Endodermal cell (in vitro differentiated cells): ENCODE results near the gene ST3GAL3. TPM values are rescaled to one million over a fixed set of nuclear protein-coding genes. Genes with fewer than 3 reads are reported as not detected.
A peak's percentile ranks its signal among the peaks of the same experiment; 100 is the strongest.

Experiments used
- DNase-seq: peaks from one replicate; pipeline ENCODE4 v3.0.0-alpha.2; 2017
- H3K27ac ChIP-seq: 2 replicates; pipeline ENCODE4 v1.5.1; 2013; ENCODE audit warnings: mild to moderate bottlenecking, low read depth, low read length, moderate library complexity
- H3K27me3 ChIP-seq: 2 replicates; pipeline ENCODE4 v1.6.1; 2013; ENCODE audit warnings: mild to moderate bottlenecking, low read length, moderate library complexity; ENCODE audit not compliant: insufficient read depth, control insufficient read depth, poor library complexity, severe bottlenecking
- H3K36me3 ChIP-seq: 2 replicates; pipeline ENCODE4 v1.7.0; 2013; ENCODE audit warnings: mild to moderate bottlenecking, low read length, moderate library complexity; ENCODE audit not compliant: control insufficient read depth, insufficient read depth
- H3K4me1 ChIP-seq: one replicate; pipeline ENCODE4 v1.7.0; 2013; ENCODE audit warnings: low read length; ENCODE audit not compliant: control insufficient read depth, insufficient read depth
- H3K4me3 ChIP-seq: 2 replicates; pipeline ENCODE4 v1.5.1; 2013; ENCODE audit warnings: mild to moderate bottlenecking, low read length, moderate library complexity
- H3K9ac ChIP-seq: 2 replicates; pipeline ENCODE4 v1.6.1; 2013; ENCODE audit warnings: mild to moderate bottlenecking, low read length, moderate library complexity; ENCODE audit not compliant: poor library complexity, severe bottlenecking; ENCODE audit errors: extremely low read depth
- H3K9me3 ChIP-seq: 2 replicates; pipeline ENCODE4 v1.6.1; 2013; ENCODE audit warnings: mild to moderate bottlenecking, low read length, moderate library complexity; ENCODE audit not compliant: control insufficient read depth
- H3K27ac Mint-ChIP-seq: 2 replicates; pipeline ENCODE4 v1.8.0; 2020; ENCODE audit warnings: mixed read lengths
- H3K27me3 Mint-ChIP-seq: 2 replicates; pipeline ENCODE4 v1.8.0; 2021; ENCODE audit warnings: mild to moderate bottlenecking, mixed read lengths; ENCODE audit not compliant: insufficient read depth
- H3K36me3 Mint-ChIP-seq: 2 replicates; pipeline ENCODE4 v1.8.0; 2020; ENCODE audit warnings: low read depth, mixed read lengths
- H3K4me1 Mint-ChIP-seq: 2 replicates; pipeline ENCODE4 v1.8.0; 2020; ENCODE audit warnings: mixed read lengths
- H3K4me3 Mint-ChIP-seq: 2 replicates; pipeline ENCODE4 v1.8.0; 2020; ENCODE audit warnings: mild to moderate bottlenecking, moderate library complexity, mixed read lengths
- H3K9me3 Mint-ChIP-seq: 2 replicates; pipeline ENCODE4 v1.8.0; 2020; ENCODE audit warnings: mild to moderate bottlenecking, mixed read lengths
- CTCF ChIP-seq: fragments of 200-600 bp; sonication (generic); conservative IDR thresholded peaks from 2 replicates; pipeline ENCODE4 v1.5.0; 2021; ENCODE audit warnings: antibody characterized with exemption, mild to moderate bottlenecking
- WGBS, 2 experiments: methylation state at CpG; one replicate each; pipeline versions ENCODE4 v1.1.5 to v1.1.7; 2013; ENCODE audit warnings: missing lambda C conversion rate in 2 of 2, mixed read lengths in 1 of 2; ENCODE audit not compliant: insufficient coverage in 1 of 2, insufficient read length in 1 of 2; 5-methylcytosine and 5-hydroxymethylcytosine counted together
- total RNA-seq, 2 donors: library from RNA; stranded (reverse); fragmentation: NEBNext Ultra II Directional in 1 of 2; extraction: Animal tissue kit (Norgen Biotek cat#: 25700) in 1 of 2; gene quantifications; 2 replicates in 1 of 2; 3 replicates in 1 of 2; pipeline ENCODE4 v1.2.1, GENCODE V29; 2021

Gene ST3GAL3
- total RNA-seq, 2 donors from 2014 or later = 15.5 to 15.9 TPM

- no peaks in the 10 kb centered on the region for H3K27me3 ChIP-seq
- H3K4me3 Mint-ChIP-seq = no peak overlapping the region
Observed at GRCh38 chr1:43908226-43908625, 200.9 kb downstream of the ST3GAL3 start.

GRCh38 chr1:43908858-43909257 is 201.5 kb downstream of the ST3GAL3 start:
- Histone ChIP-seq H3K27ac (no peak overlapping the region), H3K9ac (no peak overlapping the region), H3K27me3 (no peaks in the 10 kb centered on the region), H3K36me3 (no peaks in the 10 kb centered on the region), H3K9me3 (no peaks in the 10 kb centered on the region), H3K4me1 (peaks cover 16% of the 10 kb centered on the region), H3K4me3 (no peak overlapping the region)
- Mint-ChIP-seq H3K4me3 (no peak overlapping the region), H3K4me1 (peaks cover 20% of the 10 kb centered on the region), H3K9me3 (no peaks in the 10 kb centered on the region), H3K27ac (no peak overlapping the region), H3K36me3 (no peaks in the 10 kb centered on the region), H3K27me3 (peaks cover 8% of the 10 kb centered on the region)
- no peak for DNase-seq
- peak; percentile 52 for TF ChIP-seq CTCF
- 90 to 93% methylated on average over 5 of the region's 5 CpGs for WGBS, 2 experiments

More at GRCh38 chr1:43908226-43908625, 200.9 kb downstream of the ST3GAL3 start:
- no peak overlapping the region for H3K27ac ChIP-seq
- TF ChIP-seq CTCF = no peak
- peaks cover 14% of the 10 kb centered on the region for H3K4me1 Mint-ChIP-seq
- no peaks in the 10 kb centered on the region for H3K9me3 ChIP-seq
- no peak overlapping the region for H3K9ac ChIP-seq
- no peak overlapping the region for H3K4me3 ChIP-seq
- peaks cover 12% of the 10 kb centered on the region for H3K4me1 ChIP-seq
- H3K36me3 ChIP-seq = no peaks in the 10 kb centered on the region
- no peaks in the 10 kb centered on the region for H3K9me3 Mint-ChIP-seq
- WGBS, 2 experiments = 94% methylated on average over 2 of the region's 2 CpGs; no CpG with 5 or more reads in 1 of the 2 experiments
- no peak overlapping the region for H3K27ac Mint-ChIP-seq
- H3K36me3 Mint-ChIP-seq = no peaks in the 10 kb centered on the region
- peaks cover 8% of the 10 kb centered on the region for H3K27me3 Mint-ChIP-seq
- DNase-seq = no peak

- Histone ChIP-seq H3K9ac (no peak overlapping the region), H3K36me3 (no peaks in the 10 kb centered on the region), H3K9me3 (no peaks in the 10 kb centered on the region), H3K27ac (no peak overlapping the region), H3K4me1 (peaks cover 20% of the 10 kb centered on the region), H3K27me3 (no peaks in the 10 kb centered on the region), H3K4me3 (no peak overlapping the region)
- no peaks in the 10 kb centered on the region for H3K9me3 Mint-ChIP-seq
- H3K4me1 Mint-ChIP-seq = peaks cover 32% of the 10 kb centered on the region
- H3K27me3 Mint-ChIP-seq = peaks cover 8% of the 10 kb centered on the region
- no peaks in the 10 kb centered on the region for H3K36me3 Mint-ChIP-seq
- DNase-seq = no peak
- no peak overlapping the region for H3K27ac Mint-ChIP-seq
- 92% methylated on average over 1 of the region's 1 CpG; no CpG with 5 or more reads in 1 of the 2 experiments for WGBS, 2 experiments
- H3K4me3 Mint-ChIP-seq = no peak overlapping the region
- TF ChIP-seq CTCF = no peak
Observed at GRCh38 chr1:43910343-43910742, 203.0 kb downstream of the ST3GAL3 start.
